ENCODE data around the gene ZSCAN10. TPM values are rescaled to one million over a fixed set of nuclear protein-coding genes. Genes with fewer than 3 reads are reported as not detected.
"Not testable (repeated sequence)": the region's sequence is repeated elsewhere in the genome, so short reads cannot be mapped to it uniquely, and the experiment has no call there.

Gene ZSCAN10
- total RNA-seq, 2 experiments from 2014 or later = 0.36 to 0.56 TPM

GRCh38 chr16:3084969-3085670, 14.0 kb downstream of the ZSCAN10 start:
- POLR2A ChIA-PET = interaction anchor here (4.5 kb wide), 1 partner anchor 9 kb away, joined by 35 read pairs; no protein-coding TSS in a partner anchor
- no peak for DNase-seq
- H3K4me1 ChIP-seq (ENCODE audit: insufficient read depth, low read length) = peaks cover 62% of the 10 kb centered on the region
- no peak overlapping the region for H3K27ac ChIP-seq (ENCODE audit: low read depth in 1 of 2, low read length in 2 of 2)
- Mint-ChIP-seq H3K27ac (peak overlapping the region; percentile 60), H3K27me3 (no peaks in the 10 kb centered on the region), H3K4me3 (no peak overlapping the region), H3K36me3 (ENCODE audit: low read depth) (peaks cover 7% of the 10 kb centered on the region), H3K4me1 (ENCODE audit: low read depth) (peaks cover 64% of the 10 kb centered on the region), H3K9me3 (no peaks in the 10 kb centered on the region)
- no peak overlapping the region for H3K4me3 ChIP-seq (ENCODE audit: low read length)
- intact Hi-C loops (cut with DNase I, micrococcal nuclease) = no loop called here
- no peaks in the 10 kb centered on the region for H3K27me3 ChIP-seq (ENCODE audit: control insufficient read depth in 1 of 2, insufficient read depth in 2 of 2, low read length in 2 of 2)
- ATAC-seq (ENCODE audit: poor library complexity) = no peak
- TF ChIP-seq CTCF (IDR thresholded peaks at IDR 0.05) = no peak
- CTCF ChIA-PET = interaction anchor here (0.9 to 2.5 kb wide), 3 partner anchors 26 to 57 kb away, joined by 3 to 10 read pairs (median 3); no protein-coding TSS in a partner anchor
- H3K9me3 ChIP-seq (ENCODE audit: control insufficient read depth in 1 of 2, insufficient read depth in 1 of 2, low read length in 2 of 2) = peaks cover 0 to 6% of the 10 kb centered on the region in 2 experiments
- H3K36me3 ChIP-seq (ENCODE audit: insufficient read depth, low read length) = no peaks in the 10 kb centered on the region

GRCh38 chr16:3084491-3084890, 14.6 kb downstream of the ZSCAN10 start:
- Histone ChIP-seq H3K9me3 (ENCODE audit: control insufficient read depth in 1 of 2, insufficient read depth in 1 of 2, low read length in 2 of 2) (peaks cover 0 to 9% of the 10 kb centered on the region in 2 experiments), H3K4me1 (ENCODE audit: insufficient read depth, low read length) (peaks cover 67% of the 10 kb centered on the region), H3K36me3 (ENCODE audit: insufficient read depth, low read length) (no peaks in the 10 kb centered on the region), H3K27me3 (ENCODE audit: control insufficient read depth in 1 of 2, insufficient read depth in 2 of 2, low read length in 2 of 2) (no peaks in the 10 kb centered on the region), H3K4me3 (ENCODE audit: low read length) (no peak overlapping the region), H3K27ac (ENCODE audit: low read depth in 1 of 2, low read length in 2 of 2) (no peak overlapping the region)
- H3K4me1 Mint-ChIP-seq (ENCODE audit: low read depth) = peaks cover 70% of the 10 kb centered on the region
- TF ChIP-seq CTCF (IDR thresholded peaks at IDR 0.05) = no peak
- no peaks in the 10 kb centered on the region for H3K9me3 Mint-ChIP-seq
- intact Hi-C loops (cut with DNase I, micrococcal nuclease) = no loop called here
- peaks cover 7% of the 10 kb centered on the region for H3K36me3 Mint-ChIP-seq (ENCODE audit: low read depth)
- ChIA-PET POLR2A (interaction anchor here (1.3 kb wide), 1 partner anchor 10 kb away, joined by 5 read pairs; no protein-coding TSS in a partner anchor), CTCF (no interaction called here)
- no peaks in the 10 kb centered on the region for H3K27me3 Mint-ChIP-seq
- ATAC-seq (ENCODE audit: poor library complexity) (no peak), DNase-seq (no peak)
- peak overlapping the region; percentile 6 for H3K4me3 Mint-ChIP-seq
- H3K27ac Mint-ChIP-seq = peak overlapping the region; percentile 60

- H3K36me3 ChIP-seq (ENCODE audit: insufficient read depth, low read length); H3K27ac ChIP-seq (ENCODE audit: low read depth in 1 of 2, low read length in 2 of 2); H3K27me3 ChIP-seq (ENCODE audit: control insufficient read depth in 1 of 2, insufficient read depth in 2 of 2, low read length in 2 of 2); H3K9me3 Mint-ChIP-seq; H3K9me3 ChIP-seq (ENCODE audit: control insufficient read depth in 1 of 2, insufficient read depth in 1 of 2, low read length in 2 of 2); DNase-seq; H3K4me3 Mint-ChIP-seq; ATAC-seq (ENCODE audit: poor library complexity); H3K27ac Mint-ChIP-seq; intact Hi-C loops (cut with DNase I, micrococcal nuclease); H3K36me3 Mint-ChIP-seq (ENCODE audit: low read depth); H3K4me3 ChIP-seq (ENCODE audit: low read length); CTCF ChIA-PET; H3K27me3 Mint-ChIP-seq: not testable (repeated sequence)
- POLR2A ChIA-PET = interaction anchor here (0.8 to 1.3 kb wide), 2 partner anchors 9 to 52 kb away, joined by 3 to 5 read pairs; partner anchors contain the start of gene ZNF213
- H3K4me1 Mint-ChIP-seq (ENCODE audit: low read depth) = peaks cover 76% of the 10 kb centered on the region
- peaks cover 68% of the 10 kb centered on the region for H3K4me1 ChIP-seq (ENCODE audit: insufficient read depth, low read length)
Measured at GRCh38 chr16:3083408-3083807, 15.7 kb downstream of the ZSCAN10 start.

- POLR2A ChIA-PET; H3K9me3 Mint-ChIP-seq; ATAC-seq (ENCODE audit: poor library complexity); H3K27ac ChIP-seq (ENCODE audit: low read depth in 1 of 2, low read length in 2 of 2); H3K36me3 Mint-ChIP-seq (ENCODE audit: low read depth); H3K4me3 ChIP-seq (ENCODE audit: low read length); CTCF ChIA-PET; intact Hi-C loops (cut with DNase I, micrococcal nuclease); H3K4me3 Mint-ChIP-seq; H3K9me3 ChIP-seq (ENCODE audit: control insufficient read depth in 1 of 2, insufficient read depth in 1 of 2, low read length in 2 of 2); H3K27me3 Mint-ChIP-seq; DNase-seq; H3K27me3 ChIP-seq (ENCODE audit: control insufficient read depth in 1 of 2, insufficient read depth in 2 of 2, low read length in 2 of 2); H3K36me3 ChIP-seq (ENCODE audit: insufficient read depth, low read length): not testable (repeated sequence)
- peaks cover 68% of the 10 kb centered on the region for H3K4me1 ChIP-seq (ENCODE audit: insufficient read depth, low read length)
- H3K27ac Mint-ChIP-seq = peak overlapping the region; percentile 39
- peaks cover 76% of the 10 kb centered on the region for H3K4me1 Mint-ChIP-seq (ENCODE audit: low read depth)
Measured at GRCh38 chr16:3081957-3082356, 17.1 kb downstream of the ZSCAN10 start.
